Breast epithelium (tissue), 4 donors: ENCODE data around the gene CCDC183. TPM values are rescaled to one million over a fixed set of nuclear protein-coding genes. Genes with fewer than 3 reads are reported as not detected.
A peak's percentile ranks its signal among the peaks of the same experiment; 100 is the strongest.
"Not testable (repeated sequence)": the region's sequence is repeated elsewhere in the genome, so short reads cannot be mapped to it uniquely, and the experiment has no call there.

Source experiments
- DNase-seq, 2 donors: peaks; one replicate each; pipeline ENCODE4 v3.0.0-alpha.2; 2019; ENCODE audit warnings: low spot score in 2 of 2
- H3K27ac ChIP-seq, 2 donors: fragments of 200-600 bp; sonication (generic) in 1 of 2; one replicate each; pipeline ENCODE4 v1.5.1; 2016 to 2019; ENCODE audit warnings: mild to moderate bottlenecking in 1 of 2
- H3K27me3 ChIP-seq, 2 donors: fragments of 200-600 bp; sonication (generic) in 1 of 2; one replicate each; pipeline versions ENCODE4 v1.5.1 to v1.6.0; 2017 to 2019; ENCODE audit warnings: control low read depth in 1 of 2, mild to moderate bottlenecking in 1 of 2
- H3K36me3 ChIP-seq: fragments of 200-600 bp; one replicate; pipeline ENCODE4 v1.5.1; 2019
- H3K4me1 ChIP-seq, 2 donors: fragments of 200-600 bp; sonication (generic); one replicate each; pipeline ENCODE4 v1.5.1; 2016 to 2019; ENCODE audit warnings: control low read depth in 1 of 2
- H3K4me3 ChIP-seq, 3 donors: fragments of 200-600 bp; sonication (generic); 1 replicate in 2 of 3; 2 replicates in 1 of 3; pipeline ENCODE4 v1.5.1; 2016 to 2019; ENCODE audit warnings: mild to moderate bottlenecking in 3 of 3, moderate library complexity in 2 of 3
- H3K9me3 ChIP-seq, 2 donors: fragments of 200-600 bp; sonication (generic) in 1 of 2; one replicate each; pipeline ENCODE4 v1.5.1; 2016 to 2019; ENCODE audit warnings: control low read depth in 1 of 2
- CTCF ChIP-seq, 3 donors: fragments of 450-650 bp; IDR thresholded peaks; one replicate each; pipeline ENCODE4 v1.5.1; 2016 to 2017; ENCODE audit warnings: antibody characterized with exemption in 3 of 3, mild to moderate bottlenecking in 3 of 3, moderate library complexity in 3 of 3
- POLR2A ChIP-seq: fragments of 450-650 bp; IDR thresholded peaks from one replicate; pipeline ENCODE4 v1.6.1; 2016; ENCODE audit warnings: antibody characterized with exemption, mild to moderate bottlenecking, moderate library complexity
- POLR2AphosphoS5 ChIP-seq, 3 donors: sonication (generic); formaldehyde crosslinking; IDR thresholded peaks; one replicate each; pipeline ENCODE4 v1.6.1; 2017; ENCODE audit warnings: antibody characterized with exemption in 3 of 3
- intact Hi-C: fragments of 100-400 bp; cut with DNase I; formaldehyde crosslinking; loops from one replicate; pipeline ENCODE4 v1.15.1; 2023; ENCODE audit warnings: low total_unique reads
- total RNA-seq, 3 donors: library from RNA; depleted of rRNA; stranded (reverse); fragments of >200 nt; gene quantifications; one replicate each; pipeline ENCODE4 v1.1.0, GENCODE V29; 2016

CCDC183 gene
- total RNA-seq, 3 donors from 2014 or later: 0.64 to 5.7 (median 5.6) TPM

- DNase-seq: no peak
- Histone ChIP-seq H3K4me1 (peaks cover 0 to 12% of the 10 kb centered on the region in 2 donors), H3K4me3 (no peak overlapping the region), H3K36me3 (no peaks in the 10 kb centered on the region), H3K27me3 (peaks cover 0 to 8% of the 10 kb centered on the region in 2 donors), H3K9me3 (no peaks in the 10 kb centered on the region), H3K27ac (no peak overlapping the region)
- no peak for TF ChIP-seq POLR2A
- TF ChIP-seq POLR2AphosphoS5 (IDR thresholded peaks at IDR 0.05): no peak
- TF ChIP-seq CTCF (IDR thresholded peaks at IDR 0.05): no peak
- intact Hi-C loops: no loop called here
Observed at GRCh38 chr9:136794281-136794999, 1.7 kb upstream of the CCDC183 start.

GRCh38 chr9:136795000-136795348, 1.2 kb upstream of the CCDC183 start:
- DNase-seq: no peak
- Histone ChIP-seq H3K27ac (no peak overlapping the region), H3K4me3 (no peak overlapping the region), H3K36me3 (no peaks in the 10 kb centered on the region), H3K27me3 (peaks cover 0 to 10% of the 10 kb centered on the region in 2 donors), H3K4me1 (peaks cover 0 to 17% of the 10 kb centered on the region in 2 donors), H3K9me3 (no peaks in the 10 kb centered on the region)
- TF ChIP-seq CTCF (IDR thresholded peaks at IDR 0.05): no peak
- no peak for TF ChIP-seq POLR2A
- TF ChIP-seq POLR2AphosphoS5 (IDR thresholded peaks at IDR 0.05): no peak
- intact Hi-C loops: no loop called here

GRCh38 chr9:136796775-136797347, 723 bp downstream of the CCDC183 start:
- intact Hi-C loops, H3K27ac ChIP-seq, H3K9me3 ChIP-seq, H3K4me3 ChIP-seq, H3K36me3 ChIP-seq, DNase-seq: not testable (repeated sequence)
- Histone ChIP-seq H3K27me3 (peaks cover 0 to 10% of the 10 kb centered on the region in 2 donors), H3K4me1 (peaks cover 0 to 18% of the 10 kb centered on the region in 2 donors)

GRCh38 chr9:136798708-136799078, 2.6 kb downstream of the CCDC183 start:
- no peaks in the 10 kb centered on the region for H3K36me3 ChIP-seq
- intact Hi-C loops: no loop called here
- peak overlapping the region in 2 of 3 donors; percentile 53 to 65 for H3K4me3 ChIP-seq
- peak overlapping the region in 1 of 2 donors; percentile 13 for H3K27ac ChIP-seq
- peaks cover 0 to 18% of the 10 kb centered on the region in 2 donors for H3K4me1 ChIP-seq
- no peak for DNase-seq
- peaks cover 0 to 10% of the 10 kb centered on the region in 2 donors for H3K27me3 ChIP-seq
- TF ChIP-seq POLR2AphosphoS5 (IDR thresholded peaks at IDR 0.05) (no peak), CTCF (IDR thresholded peaks at IDR 0.05) (no peak), POLR2A (no peak)
- H3K9me3 ChIP-seq: no peaks in the 10 kb centered on the region

GRCh38 chr9:136799079-136799853, 3.1 kb downstream of the CCDC183 start:
- H3K27me3 ChIP-seq: peaks cover 0 to 10% of the 10 kb centered on the region in 2 donors
- intact Hi-C loops: no loop called here
- H3K4me1 ChIP-seq: peaks cover 0 to 18% of the 10 kb centered on the region in 2 donors
- peak overlapping the region; percentile 13 to 23 for H3K27ac ChIP-seq
- TF ChIP-seq POLR2A (no peak), CTCF (IDR thresholded peaks at IDR 0.05) (no peak), POLR2AphosphoS5 (IDR thresholded peaks at IDR 0.05) (no peak)
- no peaks in the 10 kb centered on the region for H3K9me3 ChIP-seq
- H3K4me3 ChIP-seq: peak overlapping the region in 2 of 3 donors; percentile 53 to 65
- DNase-seq: peak in 1 of 2 donors; percentile 84
- H3K36me3 ChIP-seq: no peaks in the 10 kb centered on the region
